Glutamatergic neuron (in vitro differentiated cells): ENCODE measurements around the gene GFOD1. TPM values are rescaled to one million over a fixed set of nuclear protein-coding genes. Genes with fewer than 3 reads are reported as not detected.

ENCODE experiments used
- DNase-seq: peaks from one replicate; pipeline ENCODE4 v3.0.0; 2022
- H3K27ac Mint-ChIP-seq: one replicate; pipeline ENCODE4 v1.8.0; 2020; ENCODE audit warnings: mild to moderate bottlenecking, mixed read lengths, inconsistent platforms; ENCODE audit not compliant: unreplicated experiment
- H3K27me3 Mint-ChIP-seq: one replicate; pipeline ENCODE4 v1.8.0; 2020; ENCODE audit warnings: mild to moderate bottlenecking, moderate library complexity, mixed read lengths, inconsistent platforms; ENCODE audit not compliant: unreplicated experiment
- H3K36me3 Mint-ChIP-seq: one replicate; pipeline ENCODE4 v1.8.0; 2020; ENCODE audit warnings: mild to moderate bottlenecking, mixed read lengths, inconsistent platforms; ENCODE audit not compliant: unreplicated experiment
- H3K4me1 Mint-ChIP-seq: one replicate; pipeline ENCODE4 v1.8.0; 2020; ENCODE audit warnings: mild to moderate bottlenecking, low read depth, mixed read lengths, inconsistent platforms; ENCODE audit not compliant: unreplicated experiment
- H3K4me3 Mint-ChIP-seq: one replicate; pipeline ENCODE4 v1.8.0; 2020; ENCODE audit warnings: mild to moderate bottlenecking, mixed read lengths, inconsistent platforms; ENCODE audit not compliant: unreplicated experiment
- H3K9me3 Mint-ChIP-seq: one replicate; pipeline ENCODE4 v1.8.0; 2020; ENCODE audit warnings: mild to moderate bottlenecking, moderate library complexity, mixed read lengths, inconsistent platforms; ENCODE audit not compliant: unreplicated experiment
- total RNA-seq: library from RNA; stranded (reverse); fragmentation: NEBNext Ultra II Directional; extraction: Animal tissue kit (Norgen Biotek cat#: 25700); gene quantifications from one replicate; pipeline ENCODE4 v1.2.1, GENCODE V29; 2021; ENCODE audit not compliant: unreplicated experiment
- TF ChIP-seq, protein P1 (sequence below): fragments of 200-600 bp; sonication (generic); IDR thresholded peaks from one replicate; pipeline ENCODE4 v1.5.0; 2021; ENCODE audit not compliant: partially characterized antibody, unreplicated experiment

The GFOD1 gene
- total RNA-seq, 1 donor from 2014 or later, result 4.1 TPM

DNA sequence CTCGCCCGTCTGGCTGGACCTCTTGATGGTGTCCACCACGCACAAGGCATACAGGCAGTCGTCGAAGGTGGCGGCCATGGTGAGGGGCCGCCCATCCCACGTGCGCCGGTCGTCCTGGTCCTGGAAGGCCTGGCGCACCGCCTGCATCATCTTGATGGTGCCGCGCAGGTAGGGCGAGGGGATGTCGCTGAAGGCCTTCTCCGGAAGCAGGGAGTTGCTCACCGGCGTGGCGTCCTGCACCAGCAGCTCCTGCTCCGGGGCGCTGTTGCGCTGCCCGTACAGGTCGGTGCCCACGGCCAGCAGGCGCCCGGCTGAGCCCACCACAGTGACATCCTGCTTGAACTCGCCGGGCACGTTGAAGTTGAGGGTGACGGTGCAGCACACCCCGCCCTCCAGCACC is 122.6 kb downstream of the GFOD1 start:
- no peaks in the 10 kb centered on the region for H3K9me3 Mint-ChIP-seq
- TF ChIP-seq, protein P1, sequence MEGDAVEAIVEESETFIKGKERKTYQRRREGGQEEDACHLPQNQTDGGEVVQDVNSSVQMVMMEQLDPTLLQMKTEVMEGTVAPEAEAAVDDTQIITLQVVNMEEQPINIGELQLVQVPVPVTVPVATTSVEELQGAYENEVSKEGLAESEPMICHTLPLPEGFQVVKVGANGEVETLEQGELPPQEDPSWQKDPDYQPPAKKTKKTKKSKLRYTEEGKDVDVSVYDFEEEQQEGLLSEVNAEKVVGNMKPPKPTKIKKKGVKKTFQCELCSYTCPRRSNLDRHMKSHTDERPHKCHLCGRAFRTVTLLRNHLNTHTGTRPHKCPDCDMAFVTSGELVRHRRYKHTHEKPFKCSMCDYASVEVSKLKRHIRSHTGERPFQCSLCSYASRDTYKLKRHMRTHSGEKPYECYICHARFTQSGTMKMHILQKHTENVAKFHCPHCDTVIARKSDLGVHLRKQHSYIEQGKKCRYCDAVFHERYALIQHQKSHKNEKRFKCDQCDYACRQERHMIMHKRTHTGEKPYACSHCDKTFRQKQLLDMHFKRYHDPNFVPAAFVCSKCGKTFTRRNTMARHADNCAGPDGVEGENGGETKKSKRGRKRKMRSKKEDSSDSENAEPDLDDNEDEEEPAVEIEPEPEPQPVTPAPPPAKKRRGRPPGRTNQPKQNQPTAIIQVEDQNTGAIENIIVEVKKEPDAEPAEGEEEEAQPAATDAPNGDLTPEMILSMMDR, result no peak
- no peak overlapping the region for H3K27ac Mint-ChIP-seq
- no peaks in the 10 kb centered on the region for H3K27me3 Mint-ChIP-seq
- H3K4me3 Mint-ChIP-seq, result no peak overlapping the region
- H3K36me3 Mint-ChIP-seq, result no peaks in the 10 kb centered on the region
- H3K4me1 Mint-ChIP-seq, result peaks cover 7% of the 10 kb centered on the region
- no peak for DNase-seq

DNA sequence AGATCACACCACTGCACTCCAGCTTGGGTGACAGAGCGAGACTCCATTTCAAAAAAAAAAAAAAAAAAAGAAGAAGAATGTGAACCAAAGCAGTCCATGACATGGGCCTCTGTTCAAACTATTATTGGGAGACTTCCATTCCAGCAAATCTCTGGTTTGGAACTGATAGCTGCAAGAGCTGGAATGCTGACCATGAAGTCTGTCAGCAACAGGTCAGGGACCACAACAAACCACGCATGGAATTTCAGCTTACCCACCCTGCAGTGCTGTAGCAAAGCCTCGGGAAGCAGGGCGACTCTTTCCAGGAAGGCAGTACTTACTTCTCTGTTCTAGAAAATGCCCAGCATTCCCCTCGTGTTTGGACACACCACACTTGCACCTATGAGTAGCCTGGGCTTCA is 125.0 kb downstream of the GFOD1 start:
- TF ChIP-seq, protein P1, result no peak
- Mint-ChIP-seq H3K36me3 (no peaks in the 10 kb centered on the region), H3K4me1 (peaks cover 5% of the 10 kb centered on the region), H3K4me3 (no peak overlapping the region), H3K9me3 (no peaks in the 10 kb centered on the region), H3K27me3 (no peaks in the 10 kb centered on the region), H3K27ac (no peak overlapping the region)
- DNase-seq, result no peak

DNA sequence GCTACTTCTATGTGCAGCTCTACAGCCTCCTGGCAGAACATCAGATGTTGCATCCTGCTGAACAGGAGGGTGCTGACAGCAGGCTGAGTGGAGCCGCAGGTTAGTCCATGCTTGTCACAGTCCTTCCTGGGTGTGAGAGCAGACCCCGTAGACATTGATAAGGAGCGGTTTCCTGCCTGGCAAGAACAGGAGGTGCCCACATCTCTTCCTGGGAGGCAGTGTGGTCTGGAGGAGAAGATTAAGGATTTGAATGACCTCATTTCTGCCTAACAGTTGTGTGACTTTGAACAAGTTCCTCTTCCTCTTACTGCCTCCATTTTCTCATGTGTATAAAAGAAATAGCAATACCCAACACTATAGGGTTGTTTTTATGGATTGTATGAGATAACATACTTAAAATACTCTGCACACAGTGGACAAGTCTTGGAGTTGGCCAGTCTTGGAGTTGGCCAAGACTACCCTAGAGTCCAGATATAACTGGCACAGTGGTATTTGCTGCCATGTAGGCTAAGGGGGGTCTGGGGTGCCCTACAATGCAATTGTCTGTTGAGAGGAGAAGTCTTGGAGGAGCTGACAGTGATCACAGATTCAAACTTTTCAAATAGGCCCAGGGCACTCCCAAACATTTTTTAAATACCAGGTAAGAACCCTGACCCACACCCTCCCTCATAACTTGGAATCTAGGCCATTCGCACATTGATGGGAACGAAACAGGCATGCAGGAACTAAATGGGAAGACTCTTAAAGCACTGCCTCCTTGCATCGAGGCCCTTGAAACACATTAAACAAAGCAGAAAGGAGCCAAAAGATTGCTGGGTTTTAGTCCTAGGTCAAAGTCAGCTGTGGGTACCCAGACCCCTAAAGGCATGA is 126.5 kb downstream of the GFOD1 start:
- no peak overlapping the region for H3K4me3 Mint-ChIP-seq
- no peak overlapping the region for H3K27ac Mint-ChIP-seq
- TF ChIP-seq, protein P1, result no peak
- peaks cover 3% of the 10 kb centered on the region for H3K27me3 Mint-ChIP-seq
- no peak for DNase-seq
- no peaks in the 10 kb centered on the region for H3K36me3 Mint-ChIP-seq
- H3K9me3 Mint-ChIP-seq, result no peaks in the 10 kb centered on the region
- H3K4me1 Mint-ChIP-seq, result peaks cover 3% of the 10 kb centered on the region

DNA sequence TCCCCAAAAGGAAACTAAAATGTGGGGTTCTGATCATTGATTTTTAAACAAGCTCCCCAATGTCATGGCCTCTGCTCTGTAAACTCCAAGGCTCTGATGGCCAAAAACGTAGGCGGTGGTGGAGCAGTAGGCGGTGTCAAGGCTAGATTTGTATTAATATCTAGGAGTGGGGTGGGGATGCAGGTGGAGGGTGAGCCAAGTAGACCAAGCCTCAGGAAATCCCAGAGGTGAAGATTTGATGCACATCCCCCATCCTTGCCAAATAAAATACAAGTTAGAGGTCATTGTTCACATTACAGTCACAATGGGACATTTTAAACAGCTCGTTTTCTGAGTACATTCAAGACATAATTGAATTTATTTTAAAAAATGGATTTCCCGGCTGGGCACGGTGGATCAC is 128.1 kb downstream of the GFOD1 start:
- H3K36me3 Mint-ChIP-seq, result no peaks in the 10 kb centered on the region
- H3K27ac Mint-ChIP-seq, result no peak overlapping the region
- DNase-seq, result no peak
- TF ChIP-seq, protein P1, result no peak
- no peaks in the 10 kb centered on the region for H3K9me3 Mint-ChIP-seq
- H3K4me3 Mint-ChIP-seq, result no peak overlapping the region
- peaks cover 3% of the 10 kb centered on the region for H3K27me3 Mint-ChIP-seq
- peaks cover 3% of the 10 kb centered on the region for H3K4me1 Mint-ChIP-seq

DNA sequence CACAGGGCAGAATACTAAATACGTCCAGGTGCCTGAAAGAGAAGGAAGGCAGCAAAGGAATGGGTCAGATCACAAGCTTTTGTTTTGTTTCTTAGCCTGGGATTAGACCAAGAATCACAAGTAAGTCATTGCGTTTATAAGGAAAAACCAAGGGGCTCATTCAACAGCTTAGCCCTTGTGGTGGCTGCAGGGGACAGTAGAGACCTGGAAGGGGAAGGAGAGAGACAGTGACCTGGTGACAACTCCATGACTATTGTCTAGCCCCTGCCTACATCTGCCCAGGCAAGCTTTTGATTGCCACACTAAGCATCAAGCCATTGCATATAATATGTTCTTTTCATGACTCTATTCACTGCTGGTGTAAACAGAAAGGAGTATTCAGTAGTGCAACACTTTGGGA is 128.9 kb downstream of the GFOD1 start:
- H3K4me1 Mint-ChIP-seq, result peaks cover 3% of the 10 kb centered on the region
- H3K27me3 Mint-ChIP-seq, result peaks cover 3% of the 10 kb centered on the region
- TF ChIP-seq, protein P1, result no peak
- no peaks in the 10 kb centered on the region for H3K36me3 Mint-ChIP-seq
- no peak for DNase-seq
- H3K27ac Mint-ChIP-seq, result no peak overlapping the region
- H3K4me3 Mint-ChIP-seq, result no peak overlapping the region
- no peaks in the 10 kb centered on the region for H3K9me3 Mint-ChIP-seq
